HL-60 (cell line): ENCODE measurements around the gene THAP7.

Experiments
- DNase-seq, 2 experiments: peaks; one replicate each; pipeline ENCODE4 v3.0.0-alpha.2; 2010 to 2020; ENCODE audit warnings: low read depth in 1 of 2, low spot score in 1 of 2
- H3K27ac ChIP-seq: fragments of 250-450 bp; sonication (Bioruptor Pico); replicated peaks from 2 replicates; pipeline ENCODE4 v1.5.1; 2020; ENCODE audit warnings: mild to moderate bottlenecking, moderate library complexity
- H3K27me3 ChIP-seq: fragments of 250-450 bp; sonication (Bioruptor Pico); 2 replicates; pipeline ENCODE4 v1.5.1; 2021; ENCODE audit warnings: mild to moderate bottlenecking, moderate library complexity; ENCODE audit not compliant: insufficient read depth, poor library complexity, severe bottlenecking
- H3K4me3 ChIP-seq: replicated peaks from 2 replicates; pipeline ENCODE4 v1.5.1; 2011; ENCODE audit warnings: mild to moderate bottlenecking, control low read depth, low read length; ENCODE audit not compliant: insufficient read depth
- GABPA ChIP-seq: IDR thresholded peaks from 2 replicates; pipeline ENCODE4 v1.6.1; 2012; ENCODE audit warnings: low read depth
- POLR2AphosphoS5 ChIP-seq: IDR thresholded peaks from 2 replicates; pipeline ENCODE4 v1.6.1; 2012; ENCODE audit warnings: low read depth
- SPI1 ChIP-seq: IDR thresholded peaks from 2 replicates; pipeline ENCODE4 v1.6.1; 2012; ENCODE audit warnings: low read depth, mild to moderate bottlenecking, borderline replicate concordance
- TF ChIP-seq, protein P1 (sequence below): IDR thresholded peaks from 2 replicates; pipeline ENCODE4 v1.6.1; 2012; ENCODE audit warnings: low read depth; ENCODE audit not compliant: insufficient replicate concordance
- TF ChIP-seq, protein P2 (sequence below): IDR thresholded peaks from one replicate; pipeline ENCODE4 v1.5.1; 2011; ENCODE audit warnings: low read length, control low read depth, inconsistent platforms; ENCODE audit not compliant: insufficient read depth

The THAP7 gene

GRCh38 chr22:21044931-21045584, 43.1 kb upstream of the THAP7 start:
- peak in 1 of 2 experiments; percentile 26 for DNase-seq
- H3K27ac ChIP-seq, result no peak overlapping the region
- TF ChIP-seq POLR2AphosphoS5 (no peak), SPI1 (no peak), GABPA (no peak)
- TF ChIP-seq, protein P1, sequence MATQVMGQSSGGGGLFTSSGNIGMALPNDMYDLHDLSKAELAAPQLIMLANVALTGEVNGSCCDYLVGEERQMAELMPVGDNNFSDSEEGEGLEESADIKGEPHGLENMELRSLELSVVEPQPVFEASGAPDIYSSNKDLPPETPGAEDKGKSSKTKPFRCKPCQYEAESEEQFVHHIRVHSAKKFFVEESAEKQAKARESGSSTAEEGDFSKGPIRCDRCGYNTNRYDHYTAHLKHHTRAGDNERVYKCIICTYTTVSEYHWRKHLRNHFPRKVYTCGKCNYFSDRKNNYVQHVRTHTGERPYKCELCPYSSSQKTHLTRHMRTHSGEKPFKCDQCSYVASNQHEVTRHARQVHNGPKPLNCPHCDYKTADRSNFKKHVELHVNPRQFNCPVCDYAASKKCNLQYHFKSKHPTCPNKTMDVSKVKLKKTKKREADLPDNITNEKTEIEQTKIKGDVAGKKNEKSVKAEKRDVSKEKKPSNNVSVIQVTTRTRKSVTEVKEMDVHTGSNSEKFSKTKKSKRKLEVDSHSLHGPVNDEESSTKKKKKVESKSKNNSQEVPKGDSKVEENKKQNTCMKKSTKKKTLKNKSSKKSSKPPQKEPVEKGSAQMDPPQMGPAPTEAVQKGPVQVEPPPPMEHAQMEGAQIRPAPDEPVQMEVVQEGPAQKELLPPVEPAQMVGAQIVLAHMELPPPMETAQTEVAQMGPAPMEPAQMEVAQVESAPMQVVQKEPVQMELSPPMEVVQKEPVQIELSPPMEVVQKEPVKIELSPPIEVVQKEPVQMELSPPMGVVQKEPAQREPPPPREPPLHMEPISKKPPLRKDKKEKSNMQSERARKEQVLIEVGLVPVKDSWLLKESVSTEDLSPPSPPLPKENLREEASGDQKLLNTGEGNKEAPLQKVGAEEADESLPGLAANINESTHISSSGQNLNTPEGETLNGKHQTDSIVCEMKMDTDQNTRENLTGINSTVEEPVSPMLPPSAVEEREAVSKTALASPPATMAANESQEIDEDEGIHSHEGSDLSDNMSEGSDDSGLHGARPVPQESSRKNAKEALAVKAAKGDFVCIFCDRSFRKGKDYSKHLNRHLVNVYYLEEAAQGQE, result no peak
- TF ChIP-seq, protein P2, sequence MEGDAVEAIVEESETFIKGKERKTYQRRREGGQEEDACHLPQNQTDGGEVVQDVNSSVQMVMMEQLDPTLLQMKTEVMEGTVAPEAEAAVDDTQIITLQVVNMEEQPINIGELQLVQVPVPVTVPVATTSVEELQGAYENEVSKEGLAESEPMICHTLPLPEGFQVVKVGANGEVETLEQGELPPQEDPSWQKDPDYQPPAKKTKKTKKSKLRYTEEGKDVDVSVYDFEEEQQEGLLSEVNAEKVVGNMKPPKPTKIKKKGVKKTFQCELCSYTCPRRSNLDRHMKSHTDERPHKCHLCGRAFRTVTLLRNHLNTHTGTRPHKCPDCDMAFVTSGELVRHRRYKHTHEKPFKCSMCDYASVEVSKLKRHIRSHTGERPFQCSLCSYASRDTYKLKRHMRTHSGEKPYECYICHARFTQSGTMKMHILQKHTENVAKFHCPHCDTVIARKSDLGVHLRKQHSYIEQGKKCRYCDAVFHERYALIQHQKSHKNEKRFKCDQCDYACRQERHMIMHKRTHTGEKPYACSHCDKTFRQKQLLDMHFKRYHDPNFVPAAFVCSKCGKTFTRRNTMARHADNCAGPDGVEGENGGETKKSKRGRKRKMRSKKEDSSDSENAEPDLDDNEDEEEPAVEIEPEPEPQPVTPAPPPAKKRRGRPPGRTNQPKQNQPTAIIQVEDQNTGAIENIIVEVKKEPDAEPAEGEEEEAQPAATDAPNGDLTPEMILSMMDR, result no peak
- H3K4me3 ChIP-seq, result no peak overlapping the region; the same call in 1 of the 2 replicates
- peaks cover 9% of the 10 kb centered on the region for H3K27me3 ChIP-seq

DNA sequence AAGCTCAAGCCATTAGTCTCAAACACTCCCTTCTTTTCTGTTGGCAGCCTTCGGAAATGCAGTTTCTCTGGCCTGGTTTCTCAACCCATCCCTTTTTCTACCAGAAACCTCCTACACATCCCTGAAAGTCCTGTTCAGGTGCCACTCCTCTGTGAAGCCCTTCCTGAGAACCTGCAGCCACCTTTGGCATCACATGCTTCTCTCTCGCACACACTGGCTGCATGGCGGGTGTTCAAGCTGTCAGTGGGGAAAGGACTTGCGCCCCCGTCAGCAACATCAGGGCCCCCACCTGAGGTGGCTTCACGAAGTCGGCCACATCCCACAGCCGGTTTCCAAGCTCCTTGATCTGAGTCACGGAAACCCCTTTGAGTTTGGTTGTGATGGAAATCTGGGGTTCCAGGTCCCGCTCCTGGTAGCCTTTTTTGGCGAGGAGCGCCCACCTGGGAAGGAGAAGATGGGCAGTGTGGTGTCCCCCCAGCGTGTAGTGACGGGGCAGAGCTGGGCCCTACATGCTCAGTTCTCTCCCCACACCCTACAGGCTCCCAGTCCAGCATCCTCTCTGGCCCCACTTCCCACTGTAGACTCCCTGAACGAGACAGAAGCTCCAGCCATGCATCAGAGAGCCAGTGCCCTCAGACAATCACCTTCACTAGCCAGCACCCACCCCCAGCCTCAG, 42.1 kb upstream of the THAP7 start:
- TF ChIP-seq, protein P1, result no peak
- TF ChIP-seq GABPA, result no peak
- no peak for TF ChIP-seq SPI1
- TF ChIP-seq, protein P2, result no peak
- no peak for TF ChIP-seq POLR2AphosphoS5
- no peak for DNase-seq
- H3K27ac ChIP-seq, result no peak overlapping the region
- H3K4me3 ChIP-seq, result no peak overlapping the region
- H3K27me3 ChIP-seq, result peaks cover 9% of the 10 kb centered on the region

GRCh38 chr22:21042978-21043859, 41.3 kb upstream of the THAP7 start:
- TF ChIP-seq, protein P1, result no peak
- TF ChIP-seq SPI1 (no peak), GABPA (no peak), POLR2AphosphoS5 (no peak)
- TF ChIP-seq, protein P2, result no peak
- Histone ChIP-seq H3K27me3 (peaks cover 9% of the 10 kb centered on the region), H3K4me3 (no peak overlapping the region), H3K27ac (no peak overlapping the region)
- no peak for DNase-seq
